Fibroblast of lung (primary cell): Measurements from ENCODE around the gene ADGRD1. TPM values are rescaled to one million over a fixed set of nuclear protein-coding genes. Genes with fewer than 3 reads are reported as not detected.

Source experiments
- DNase-seq, 2 donors: peaks; one replicate each; pipeline versions ENCODE4 v3.0.0 to v3.0.0-alpha.2; 2010; ENCODE audit warnings: low read depth in 2 of 2
- H2AFZ ChIP-seq: 2 replicates; pipeline ENCODE4 v1.5.1; 2012; ENCODE audit warnings: low read length, control low read depth, inconsistent platforms
- H3K27ac ChIP-seq: 2 replicates; pipeline ENCODE4 v1.5.1; 2011; ENCODE audit warnings: low read length, control low read depth; ENCODE audit not compliant: insufficient read depth
- H3K27me3 ChIP-seq: 2 replicates; pipeline ENCODE4 v1.5.1; 2011; ENCODE audit warnings: mild to moderate bottlenecking, low read length; ENCODE audit not compliant: control insufficient read depth, insufficient read depth
- H3K36me3 ChIP-seq: 2 replicates; pipeline ENCODE4 v1.5.1; 2011; ENCODE audit warnings: low read length; ENCODE audit not compliant: control insufficient read depth, insufficient read depth
- H3K4me1 ChIP-seq: 2 replicates; pipeline ENCODE4 v1.5.1; 2011; ENCODE audit warnings: low read length; ENCODE audit not compliant: control insufficient read depth, insufficient read depth; ENCODE audit errors: extremely low read depth
- H3K4me2 ChIP-seq: 2 replicates; pipeline ENCODE4 v1.5.1; 2011; ENCODE audit warnings: low read length, control low read depth; ENCODE audit not compliant: insufficient read depth; ENCODE audit errors: extremely low read depth
- H3K4me3 ChIP-seq, 4 experiments: fragments of 200-600 bp in 1 of 4; sonication (generic) in 1 of 4; replicated peaks in 1 of 4; 2 replicates each; pipeline ENCODE4 v1.5.1; 2011 to 2016; ENCODE audit warnings: low read length in 4 of 4, low read depth in 3 of 4, mild to moderate bottlenecking in 3 of 4, control low read depth in 2 of 4, inconsistent platforms in 1 of 4, mixed read lengths in 1 of 4; ENCODE audit not compliant: insufficient read depth in 1 of 4; ENCODE audit errors: control extremely low read depth in 1 of 4
- H3K79me2 ChIP-seq: 2 replicates; pipeline ENCODE4 v1.5.1; 2012; ENCODE audit warnings: mild to moderate bottlenecking, low read length, inconsistent platforms; ENCODE audit not compliant: control insufficient read depth, insufficient read depth
- H3K9ac ChIP-seq: 2 replicates; pipeline ENCODE4 v1.5.1; 2011; ENCODE audit warnings: mild to moderate bottlenecking, low read length, control low read depth; ENCODE audit not compliant: insufficient read depth
- H3K9me3 ChIP-seq: 2 replicates; pipeline ENCODE4 v1.5.1; 2012; ENCODE audit warnings: low read depth, low read length; ENCODE audit not compliant: control insufficient read depth, insufficient read depth
- H4K20me1 ChIP-seq: 2 replicates; pipeline ENCODE4 v1.5.1; 2011; ENCODE audit warnings: low read length; ENCODE audit not compliant: control insufficient read depth, insufficient read depth; ENCODE audit errors: extremely low read depth
- CTCF ChIP-seq, 2 donors: IDR thresholded peaks in 1 of 2; conservative IDR thresholded peaks in 1 of 2; 1 replicate in 1 of 2; 2 replicates in 1 of 2; pipeline ENCODE4 v1.5.1; 2011 to 2012; ENCODE audit warnings: low read length in 2 of 2, control low read depth in 1 of 2, inconsistent platforms in 1 of 2, low read depth in 1 of 2, mild to moderate bottlenecking in 1 of 2
- EZH2 ChIP-seq: IDR thresholded peaks from 2 replicates; pipeline ENCODE4 v1.5.1; 2012; ENCODE audit warnings: low read length, control low read depth, mild to moderate bottlenecking; ENCODE audit errors: missing control alignments
- polyA plus RNA-seq, 2 donors: library from polyadenylated mRNA; depleted of rRNA in 1 of 2; stranded (reverse) in 1 of 2; unstranded in 1 of 2; fragments of >200 nt; gene quantifications; 2 replicates each; pipeline ENCODE4 v1.2.1, GENCODE V29; 2011 to 2012; ENCODE audit warnings: missing spikeins in 1 of 2
- total RNA-seq: library from RNA; depleted of rRNA; stranded (reverse); fragments of >200 nt; gene quantifications from 2 replicates; pipeline ENCODE4 v1.2.1, GENCODE V29; 2014

Gene ADGRD1
- total and polyA plus RNA-seq, 2 donors (not counting 1 experiment from before 2014, with no cell fraction given): 7.3 to 11.6 TPM

- H2AFZ ChIP-seq: no peak overlapping the region
Measured at GRCh38 chr12:131009595-131010395, 56.1 kb downstream of the ADGRD1 start.

GRCh38 chr12:131010396-131011131 is 56.9 kb downstream of the ADGRD1 start:
- H3K36me3 ChIP-seq: no peaks in the 10 kb centered on the region
- H4K20me1 ChIP-seq: no peaks in the 10 kb centered on the region
- H3K4me1 ChIP-seq: no peaks in the 10 kb centered on the region
- H3K4me3 ChIP-seq: no peak overlapping the region
- no peaks in the 10 kb centered on the region for H3K27me3 ChIP-seq
- no peak overlapping the region for H3K4me2 ChIP-seq
- no peaks in the 10 kb centered on the region for H3K79me2 ChIP-seq
- TF ChIP-seq EZH2: no peak
- TF ChIP-seq CTCF (conservative IDR thresholded peaks at IDR 0.05 in 1 of 2, IDR thresholded peaks at IDR 0.05 in 1 of 2; ENCODE audit: low read depth in 1 of 2, low read length in 2 of 2): no peak
- no peak overlapping the region for H2AFZ ChIP-seq
- H3K9me3 ChIP-seq: no peaks in the 10 kb centered on the region
- no peak overlapping the region for H3K9ac ChIP-seq
- H3K27ac ChIP-seq: no peak overlapping the region
- no peak for DNase-seq

More at GRCh38 chr12:131009595-131010395, 56.1 kb downstream of the ADGRD1 start:
- DNase-seq: no peak
- H3K9me3 ChIP-seq: no peaks in the 10 kb centered on the region
- no peak overlapping the region for H3K4me3 ChIP-seq
- TF ChIP-seq CTCF (conservative IDR thresholded peaks at IDR 0.05 in 1 of 2, IDR thresholded peaks at IDR 0.05 in 1 of 2; ENCODE audit: low read depth in 1 of 2, low read length in 2 of 2) (no peak), EZH2 (no peak)
- no peaks in the 10 kb centered on the region for H3K79me2 ChIP-seq
- no peak overlapping the region for H3K27ac ChIP-seq
- no peaks in the 10 kb centered on the region for H4K20me1 ChIP-seq
- no peak overlapping the region for H3K4me2 ChIP-seq
- no peaks in the 10 kb centered on the region for H3K4me1 ChIP-seq
- H3K36me3 ChIP-seq: no peaks in the 10 kb centered on the region
- no peaks in the 10 kb centered on the region for H3K27me3 ChIP-seq
- H3K9ac ChIP-seq: no peak overlapping the region

GRCh38 chr12:131011165-131012079 is 57.7 kb downstream of the ADGRD1 start:
- TF ChIP-seq EZH2: no peak
- no peak for TF ChIP-seq CTCF (conservative IDR thresholded peaks at IDR 0.05 in 1 of 2, IDR thresholded peaks at IDR 0.05 in 1 of 2; ENCODE audit: low read depth in 1 of 2, low read length in 2 of 2)
- Histone ChIP-seq H3K4me1 (no peaks in the 10 kb centered on the region), H3K36me3 (no peaks in the 10 kb centered on the region), H3K79me2 (no peaks in the 10 kb centered on the region), H3K27me3 (no peaks in the 10 kb centered on the region), H3K9me3 (no peaks in the 10 kb centered on the region), H3K9ac (no peak overlapping the region), H3K27ac (no peak overlapping the region), H2AFZ (no peak overlapping the region), H3K4me3 (no peak overlapping the region), H4K20me1 (no peaks in the 10 kb centered on the region), H3K4me2 (no peak overlapping the region)
- DNase-seq: no peak
